MCF 10A (cell line): ENCODE data around the gene RNFT2. TPM values are rescaled to one million over a fixed set of nuclear protein-coding genes. Genes with fewer than 3 reads are reported as not detected.
"Not testable (repeated sequence)": the region's sequence is repeated elsewhere in the genome, so short reads cannot be mapped to it uniquely, and the experiment has no call there.

Source experiments
- BruUV-seq: library from RNA; stranded (reverse); fragments of 400-500 nt; replicated peaks from 2 replicates; lab custom pipeline; 2021; lab: Mats Ljungman, UMichigan
- CTCF ChIA-PET: fragments of 300-600 bp; sonication (Branson Sonifier 250); formaldehyde crosslinking; extraction: SDS; loops from one replicate; lab custom pipeline; 2021; ENCODE audit warnings: antibody characterized with exemption, inconsistent platforms; lab: Yijun Ruan, JAX
- POLR2A ChIA-PET: fragments of 300-600, 350-650 bp; sonication (Branson Sonifier 250); formaldehyde crosslinking; extraction: SDS; loops from one replicate; lab custom pipeline; 2020; ENCODE audit warnings: antibody characterized with exemption, inconsistent platforms; lab: Yijun Ruan, JAX
- DNase-seq: peaks from one replicate; pipeline ENCODE4 v3.0.0-alpha.2; 2018; ENCODE audit not compliant: unreplicated experiment
- H3K27ac Mint-ChIP-seq: one replicate; pipeline ENCODE4 v1.8.0; 2022; ENCODE audit warnings: mild to moderate bottlenecking, low read depth, mixed read lengths; ENCODE audit not compliant: unreplicated experiment
- H3K27me3 Mint-ChIP-seq: one replicate; pipeline ENCODE4 v1.8.0; 2022; ENCODE audit warnings: mixed read lengths; ENCODE audit not compliant: insufficient read depth, unreplicated experiment
- H3K36me3 Mint-ChIP-seq: one replicate; pipeline ENCODE4 v1.8.0; 2022; ENCODE audit warnings: mild to moderate bottlenecking, moderate library complexity, mixed read lengths; ENCODE audit not compliant: insufficient read depth, unreplicated experiment
- H3K4me1 Mint-ChIP-seq: one replicate; pipeline ENCODE4 v1.8.0; 2022; ENCODE audit warnings: mixed read lengths; ENCODE audit not compliant: insufficient read depth, unreplicated experiment
- H3K4me3 Mint-ChIP-seq: one replicate; pipeline ENCODE4 v1.8.0; 2022; ENCODE audit warnings: mild to moderate bottlenecking, moderate library complexity, mixed read lengths; ENCODE audit not compliant: unreplicated experiment
- H3K9me3 Mint-ChIP-seq: one replicate; pipeline ENCODE4 v1.8.0; 2022; ENCODE audit warnings: mixed read lengths; ENCODE audit not compliant: unreplicated experiment
- intact Hi-C: fragments of 100-400 bp; cut with micrococcal nuclease; formaldehyde crosslinking; loops from 2 replicates; pipeline ENCODE4 v1.14.1; 2022
- total RNA-seq: library from RNA; stranded (reverse); gene quantifications from 2 replicates; pipeline ENCODE4 v1.2.3, GENCODE V29; 2022
- TF ChIP-seq, protein P1 (sequence below): fragments of 200-600 bp; IDR thresholded peaks from one replicate; pipeline ENCODE4 v1.8.0; 2022; ENCODE audit warnings: antibody characterized with exemption, mild to moderate bottlenecking; ENCODE audit not compliant: unreplicated experiment

RNFT2 gene
- total RNA-seq, 1 experiment from 2014 or later, result 7.2 TPM

DNA sequence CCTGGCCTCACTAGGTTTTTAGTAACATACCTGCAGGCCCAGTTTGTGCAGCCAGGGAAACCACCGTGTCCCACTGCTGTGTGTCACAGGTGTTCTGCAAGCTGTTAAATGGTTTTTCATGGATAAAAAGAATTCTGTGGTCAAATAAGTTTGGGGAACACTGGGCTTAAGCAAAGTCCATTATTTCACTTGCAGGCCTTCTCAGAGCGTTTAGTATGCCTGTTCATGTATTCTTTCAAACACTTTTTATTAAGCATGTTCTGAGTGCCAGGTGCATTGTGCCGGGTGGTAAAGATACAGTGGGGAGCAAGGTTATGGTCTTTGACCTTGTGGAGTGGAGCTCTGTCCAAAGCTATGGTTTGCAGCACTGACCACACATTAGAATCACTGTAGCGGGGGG lies 7.4 kb downstream of the RNFT2 start:
- CTCF ChIA-PET, result interaction anchor here (0.6 kb wide), 1 partner anchor 144 kb away, joined by 3 read pairs; no protein-coding TSS in a partner anchor
- POLR2A ChIA-PET, result no interaction called here
- Mint-ChIP-seq H3K27ac (no peak overlapping the region), H3K27me3 (no peaks in the 10 kb centered on the region), H3K9me3 (no peaks in the 10 kb centered on the region), H3K4me3 (no peak overlapping the region), H3K4me1 (no peaks in the 10 kb centered on the region), H3K36me3 (no peaks in the 10 kb centered on the region)
- TF ChIP-seq, protein P1, sequence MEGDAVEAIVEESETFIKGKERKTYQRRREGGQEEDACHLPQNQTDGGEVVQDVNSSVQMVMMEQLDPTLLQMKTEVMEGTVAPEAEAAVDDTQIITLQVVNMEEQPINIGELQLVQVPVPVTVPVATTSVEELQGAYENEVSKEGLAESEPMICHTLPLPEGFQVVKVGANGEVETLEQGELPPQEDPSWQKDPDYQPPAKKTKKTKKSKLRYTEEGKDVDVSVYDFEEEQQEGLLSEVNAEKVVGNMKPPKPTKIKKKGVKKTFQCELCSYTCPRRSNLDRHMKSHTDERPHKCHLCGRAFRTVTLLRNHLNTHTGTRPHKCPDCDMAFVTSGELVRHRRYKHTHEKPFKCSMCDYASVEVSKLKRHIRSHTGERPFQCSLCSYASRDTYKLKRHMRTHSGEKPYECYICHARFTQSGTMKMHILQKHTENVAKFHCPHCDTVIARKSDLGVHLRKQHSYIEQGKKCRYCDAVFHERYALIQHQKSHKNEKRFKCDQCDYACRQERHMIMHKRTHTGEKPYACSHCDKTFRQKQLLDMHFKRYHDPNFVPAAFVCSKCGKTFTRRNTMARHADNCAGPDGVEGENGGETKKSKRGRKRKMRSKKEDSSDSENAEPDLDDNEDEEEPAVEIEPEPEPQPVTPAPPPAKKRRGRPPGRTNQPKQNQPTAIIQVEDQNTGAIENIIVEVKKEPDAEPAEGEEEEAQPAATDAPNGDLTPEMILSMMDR, result no peak
- DNase-seq, result no peak
- no TSS peak for BruUV-seq
- intact Hi-C loops, result no loop called here

DNA sequence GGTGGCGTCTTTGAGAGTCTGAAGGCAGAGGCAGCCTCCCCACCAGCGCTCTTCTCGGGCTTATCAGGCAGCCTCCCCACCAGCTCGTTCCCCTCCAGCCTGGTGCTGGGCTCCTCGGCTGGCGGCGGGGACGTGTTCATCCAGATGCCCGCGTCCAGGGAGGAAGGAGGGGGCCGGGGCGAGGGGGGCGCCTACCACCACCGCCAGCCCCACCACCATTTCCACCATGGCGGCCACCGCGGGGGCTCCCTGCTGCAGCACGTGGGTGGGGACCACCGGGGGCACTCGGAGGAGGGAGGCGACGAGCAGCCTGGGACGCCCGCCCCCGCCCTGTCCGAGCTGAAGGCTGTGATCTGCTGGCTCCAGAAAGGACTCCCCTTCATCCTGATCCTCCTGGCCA lies 11.8 kb downstream of the RNFT2 start:
- Mint-ChIP-seq H3K27me3 (no peaks in the 10 kb centered on the region), H3K27ac (no peak overlapping the region), H3K4me3 (no peak overlapping the region), H3K9me3 (no peaks in the 10 kb centered on the region), H3K36me3 (no peaks in the 10 kb centered on the region), H3K4me1 (no peaks in the 10 kb centered on the region)
- intact Hi-C loops, result no loop called here
- CTCF ChIA-PET, result interaction anchor here (0.7 kb wide), 1 partner anchor 50 kb away, joined by 3 read pairs; no protein-coding TSS in a partner anchor
- TF ChIP-seq, protein P1, result no peak
- POLR2A ChIA-PET, result no interaction called here
- BruUV-seq, result no TSS peak
- no peak for DNase-seq

DNA sequence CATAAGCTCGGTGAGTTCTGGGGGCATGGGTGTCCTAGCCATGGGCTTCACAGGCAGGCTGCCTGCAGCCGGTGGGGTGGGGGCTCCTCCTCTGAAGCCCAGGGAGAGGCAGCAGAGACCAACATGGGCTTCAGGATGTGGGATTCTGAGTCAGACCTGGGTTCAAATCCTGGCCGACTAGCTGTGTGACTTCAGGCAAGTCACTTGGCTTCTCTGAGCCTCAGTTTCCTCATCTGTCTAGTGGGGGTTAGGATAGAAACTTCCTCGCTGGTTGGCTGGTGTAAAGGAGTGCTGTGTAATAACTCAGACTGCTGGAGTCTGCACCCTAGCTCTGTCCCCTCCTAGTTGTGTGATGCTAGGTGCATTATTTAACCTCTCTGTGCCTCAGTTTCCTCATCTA lies 12.2 kb downstream of the RNFT2 start:
- intact Hi-C loops, result no loop called here
- H3K4me3 Mint-ChIP-seq, result no peak overlapping the region
- TF ChIP-seq, protein P1, result no peak
- POLR2A ChIA-PET, result no interaction called here
- no peaks in the 10 kb centered on the region for H3K9me3 Mint-ChIP-seq
- H3K27me3 Mint-ChIP-seq, result no peaks in the 10 kb centered on the region
- no peaks in the 10 kb centered on the region for H3K36me3 Mint-ChIP-seq
- H3K4me1 Mint-ChIP-seq, result no peaks in the 10 kb centered on the region
- no TSS peak for BruUV-seq
- no peak for DNase-seq
- H3K27ac Mint-ChIP-seq, result no peak overlapping the region
- CTCF ChIA-PET, result no interaction called here

DNA sequence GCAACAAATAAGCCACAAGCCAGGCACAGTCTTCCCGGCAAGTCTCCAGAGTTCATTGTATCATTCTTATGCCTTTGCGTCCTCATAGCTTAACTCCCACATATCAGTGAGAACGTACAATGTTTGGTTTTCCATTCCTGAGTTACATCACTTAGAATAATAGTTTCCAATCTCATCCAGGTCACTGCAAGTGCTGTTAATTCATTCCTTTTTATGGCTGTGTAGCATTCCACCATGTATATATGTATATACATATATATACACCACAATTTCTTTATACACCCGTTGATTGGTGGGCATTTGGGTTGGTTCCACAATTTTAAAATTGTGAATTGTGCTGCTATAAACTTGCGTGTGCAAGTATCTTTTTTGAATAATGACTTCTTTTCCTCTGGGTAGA lies 16.0 kb downstream of the RNFT2 start:
- H3K4me3 Mint-ChIP-seq, POLR2A ChIA-PET, intact Hi-C loops, BruUV-seq, H3K4me1 Mint-ChIP-seq, DNase-seq, H3K9me3 Mint-ChIP-seq, H3K27ac Mint-ChIP-seq, H3K27me3 Mint-ChIP-seq, H3K36me3 Mint-ChIP-seq: not testable (repeated sequence)
- CTCF ChIA-PET, result interaction anchor here (0.6 kb wide), 1 partner anchor 1656 kb away, joined by 4 read pairs; no protein-coding TSS in a partner anchor

DNA sequence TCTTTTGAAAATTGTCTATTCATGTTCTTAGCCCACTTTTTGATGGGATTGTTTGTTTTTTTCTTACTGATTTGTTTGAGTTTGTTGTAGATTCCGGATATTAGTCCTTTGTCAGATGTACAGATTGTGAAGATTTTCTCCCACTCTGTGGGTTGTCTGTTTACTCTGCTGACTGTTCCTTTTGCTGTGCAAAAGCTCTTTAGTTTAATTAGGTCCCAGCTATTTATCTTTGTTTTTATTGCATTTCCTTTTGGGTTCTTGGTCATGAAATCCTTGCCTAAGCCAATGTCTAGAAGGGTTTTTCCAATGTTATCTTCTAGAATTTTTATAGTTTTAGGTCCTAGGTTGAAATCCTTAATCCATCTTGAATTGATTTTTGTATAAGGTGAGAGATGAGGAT lies 16.7 kb downstream of the RNFT2 start:
- H3K36me3 Mint-ChIP-seq, CTCF ChIA-PET: not testable (repeated sequence)

More for the DNA sequence above, 16.7 kb downstream of the RNFT2 start:
- intact Hi-C loops, H3K4me1 Mint-ChIP-seq, H3K4me3 Mint-ChIP-seq, DNase-seq, POLR2A ChIA-PET, H3K27me3 Mint-ChIP-seq, H3K27ac Mint-ChIP-seq, BruUV-seq, H3K9me3 Mint-ChIP-seq: not testable (repeated sequence)
